GM19467 (cell line): ENCODE results near the gene FRK.

ENCODE experiments used
- ATAC-seq: cut with Tn5 transposase; IDR thresholded peaks from one replicate; pipeline ENCODE4 v1.9.1; 2021; ENCODE audit warnings: mild to moderate bottlenecking, moderate library complexity; ENCODE audit not compliant: unreplicated experiment

The FRK gene

GRCh38 chr6:116036075-116036773 lies 24.5 kb downstream of the FRK start:
- no peak for ATAC-seq

- ATAC-seq, result no peak
These were observed 25.1 kb downstream of the FRK start for GRCh38 chr6:116035616-116036015.

- no peak for ATAC-seq
These were observed 26.4 kb downstream of the FRK start for GRCh38 chr6:116034327-116034726.

DNA sequence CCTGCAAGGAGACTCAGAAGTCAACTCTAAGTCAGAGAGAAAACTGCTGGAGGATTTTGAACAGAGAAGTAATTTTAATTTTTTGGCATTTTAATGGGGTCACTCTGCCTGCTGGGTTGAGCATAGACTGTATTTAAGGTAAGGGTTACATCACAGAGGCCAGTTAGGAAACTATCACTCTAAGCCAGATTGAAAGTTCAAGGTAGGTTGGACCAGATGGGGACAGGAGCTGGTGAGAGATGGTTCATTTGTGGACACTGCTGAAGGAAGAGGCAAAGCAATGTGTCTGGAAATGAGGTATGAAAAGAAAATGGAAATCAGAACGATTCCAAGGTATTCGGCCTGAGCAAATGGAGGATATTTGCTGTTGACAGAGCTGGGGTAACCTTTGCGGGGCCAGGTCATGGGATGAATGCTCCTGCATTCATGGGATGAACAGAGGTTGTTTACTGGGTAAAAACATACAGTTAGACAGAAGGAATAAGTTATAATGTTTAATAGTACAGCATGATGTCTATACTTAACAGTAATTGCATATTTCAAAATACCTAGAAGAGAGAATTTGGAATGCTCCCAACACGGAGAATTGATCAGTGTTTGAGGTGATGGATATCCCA lies 26.9 kb downstream of the FRK start:
- ATAC-seq, result no peak

- no peak for ATAC-seq
These were observed 29.9 kb downstream of the FRK start for GRCh38 chr6:116030770-116031169.

DNA sequence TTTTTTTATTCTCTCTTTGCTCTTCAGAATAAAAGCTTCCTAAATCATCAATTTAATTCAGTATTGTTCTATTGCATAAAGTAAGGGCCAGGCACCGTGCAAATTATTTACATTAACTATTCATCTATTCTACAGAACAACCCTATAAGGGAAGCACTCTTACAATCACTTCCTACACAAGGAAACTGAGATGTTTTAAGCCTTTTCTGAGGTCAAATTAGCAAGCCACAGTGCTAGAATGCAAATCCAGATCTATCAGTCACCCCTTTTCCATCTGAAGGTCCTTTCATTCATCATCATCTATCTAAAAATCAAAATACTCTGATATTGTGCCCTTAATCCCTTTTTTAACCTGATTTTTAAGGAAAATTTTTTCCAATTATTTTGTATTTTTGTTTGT lies 31.2 kb downstream of the FRK start:
- peak; percentile 59 for ATAC-seq

DNA sequence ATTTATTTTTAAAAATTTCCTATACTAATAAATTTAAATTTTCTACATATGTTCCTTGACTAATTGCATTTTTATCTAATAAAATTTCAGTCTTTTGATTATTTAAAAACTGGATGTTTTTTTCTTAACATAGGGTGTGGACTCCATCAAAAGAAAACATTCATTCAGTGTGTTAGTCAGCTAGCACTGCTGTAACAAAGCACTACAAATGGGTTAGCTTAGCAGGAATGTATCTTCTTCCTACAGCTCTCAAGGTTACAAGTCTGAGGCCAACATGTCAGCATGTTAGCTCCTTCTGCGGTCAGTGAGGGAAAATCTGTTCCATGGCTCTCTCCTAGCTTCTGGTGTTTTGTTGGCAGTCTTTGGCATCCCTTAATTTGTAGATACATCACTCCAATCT lies 32.5 kb downstream of the FRK start:
- no peak for ATAC-seq

- ATAC-seq, result no peak
These were observed 32.9 kb downstream of the FRK start for GRCh38 chr6:116027801-116028200.

GRCh38 chr6:116025405-116025804 lies 35.3 kb downstream of the FRK start:
- ATAC-seq, result no peak

DNA sequence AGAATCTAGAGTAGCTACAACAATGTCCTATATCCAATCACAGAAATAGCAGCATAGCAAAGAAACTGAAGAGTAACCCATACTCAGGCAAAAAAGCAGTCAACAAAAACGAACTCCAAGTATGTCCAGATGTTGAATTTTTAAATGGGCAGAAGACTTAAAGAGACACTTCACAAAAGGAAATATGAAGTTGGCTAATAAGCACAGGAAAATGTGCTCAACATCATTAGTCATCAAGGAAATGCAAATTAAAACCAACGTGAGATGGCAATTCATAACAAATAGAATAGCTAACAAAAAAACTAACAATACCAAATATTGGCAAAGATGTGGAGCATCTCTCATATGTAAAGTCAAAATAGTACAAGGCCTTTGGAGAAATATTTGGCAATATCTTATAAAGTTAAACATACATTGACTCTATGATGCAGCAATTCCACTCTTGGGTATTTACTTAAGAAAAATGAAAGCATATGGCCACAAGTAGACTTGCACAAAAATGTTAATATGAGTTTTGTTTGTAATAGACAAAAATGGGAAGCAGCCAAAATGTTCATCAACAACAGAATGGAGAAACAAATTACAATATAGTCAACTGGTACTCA lies 37.7 kb downstream of the FRK start:
- no peak for ATAC-seq

DNA sequence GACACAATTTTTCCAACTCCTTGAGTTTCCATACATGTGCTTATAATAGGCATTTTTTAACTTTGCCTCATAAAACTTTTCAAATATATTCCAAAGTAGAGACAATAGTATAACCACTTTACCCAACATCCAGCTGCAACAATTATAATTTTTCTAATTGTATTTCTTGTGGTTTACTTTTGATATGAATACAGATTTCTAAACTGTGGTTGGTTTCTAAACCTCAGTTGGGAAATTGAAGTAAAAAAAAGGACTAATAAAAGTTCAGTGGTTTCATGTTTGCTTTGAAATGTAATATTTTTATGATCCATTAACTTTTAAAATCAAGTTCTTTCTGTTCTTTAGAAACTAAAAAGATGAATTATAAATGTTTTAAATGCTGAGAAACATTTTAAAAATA lies 40.0 kb downstream of the FRK start:
- ATAC-seq, result no peak

GRCh38 chr6:116019428-116019827 lies 41.3 kb downstream of the FRK start:
- peak; percentile 78 for ATAC-seq

DNA sequence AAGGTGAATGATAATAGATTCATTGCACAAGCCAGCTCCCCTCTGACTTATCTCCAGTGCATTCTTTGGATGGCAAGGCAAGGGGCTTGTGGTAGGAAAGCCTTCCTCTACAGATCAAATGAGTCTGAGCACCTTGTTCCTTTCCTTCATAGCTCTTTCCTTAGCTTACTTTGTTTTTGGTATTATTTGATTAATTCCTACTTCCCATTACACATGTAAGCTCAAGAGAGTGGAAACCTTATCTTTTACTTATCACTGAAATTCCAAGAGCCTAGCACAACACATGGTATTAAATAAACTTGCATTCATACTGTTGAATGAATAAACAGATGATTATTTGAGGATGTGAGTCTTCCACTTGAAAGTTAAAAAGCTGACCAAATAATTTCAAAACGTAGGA lies 41.7 kb downstream of the FRK start:
- no peak for ATAC-seq

DNA sequence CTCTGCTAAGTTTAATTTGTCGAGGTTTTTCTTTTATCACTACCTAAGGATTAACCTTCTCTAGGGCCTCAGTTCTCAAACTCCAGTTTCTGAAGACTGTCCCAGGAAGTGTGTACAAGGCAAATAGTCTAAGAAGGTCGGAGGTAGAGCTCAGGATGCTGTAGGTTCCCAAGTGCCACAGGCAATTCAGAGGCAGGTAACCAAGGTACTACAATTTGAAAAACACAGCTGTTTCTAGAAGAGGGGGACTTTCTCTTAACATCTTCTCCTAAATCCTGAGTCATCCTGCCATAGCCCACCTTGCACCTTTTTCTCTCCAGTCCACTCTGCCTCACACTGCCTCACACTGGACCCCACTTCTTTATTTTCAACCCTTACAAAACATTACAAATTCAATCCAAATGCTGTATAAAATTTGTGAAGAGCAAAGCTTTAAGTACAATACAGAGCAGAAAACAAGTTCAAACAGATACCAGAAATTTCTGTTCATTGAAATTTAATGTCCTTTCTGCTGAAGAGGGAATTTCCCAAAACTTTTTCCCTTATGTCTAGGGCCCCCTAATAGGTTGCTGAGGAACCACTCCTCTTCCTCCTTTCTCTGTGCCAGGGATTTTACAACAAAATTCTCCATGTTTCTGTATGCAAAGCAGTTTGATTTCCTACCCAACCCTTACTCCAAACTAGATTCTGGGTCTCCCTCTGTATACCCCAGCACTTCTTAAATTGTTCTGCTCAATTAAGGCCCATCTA lies 43.0 kb downstream of the FRK start:
- no peak for ATAC-seq

GRCh38 chr6:116016846-116017545 lies 43.7 kb downstream of the FRK start:
- peak; percentile 34 for ATAC-seq

- ATAC-seq, result no peak
These were observed 44.7 kb downstream of the FRK start for GRCh38 chr6:116015983-116016382.

DNA sequence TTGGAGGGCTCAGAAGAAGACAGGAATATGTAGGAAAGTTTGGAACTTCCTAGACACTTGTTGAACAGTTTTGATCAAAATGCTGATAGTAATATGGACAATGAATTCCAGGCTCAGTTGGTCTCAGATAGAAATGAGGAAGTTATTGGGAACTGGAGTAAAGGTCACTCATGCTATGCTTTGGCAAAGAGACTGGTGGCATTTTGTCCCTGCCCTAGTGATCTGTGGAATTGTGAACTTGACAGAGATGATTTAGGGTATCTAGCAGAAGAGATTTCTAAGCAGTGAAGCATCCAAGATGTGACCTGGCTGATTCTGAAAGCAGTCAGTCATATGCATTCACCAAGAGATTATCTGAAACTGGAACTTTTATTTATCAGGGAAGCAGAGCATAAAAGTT lies 45.1 kb downstream of the FRK start:
- ATAC-seq, result no peak

- ATAC-seq, result no peak
These were observed 47.7 kb downstream of the FRK start for GRCh38 chr6:116012951-116013350.

DNA sequence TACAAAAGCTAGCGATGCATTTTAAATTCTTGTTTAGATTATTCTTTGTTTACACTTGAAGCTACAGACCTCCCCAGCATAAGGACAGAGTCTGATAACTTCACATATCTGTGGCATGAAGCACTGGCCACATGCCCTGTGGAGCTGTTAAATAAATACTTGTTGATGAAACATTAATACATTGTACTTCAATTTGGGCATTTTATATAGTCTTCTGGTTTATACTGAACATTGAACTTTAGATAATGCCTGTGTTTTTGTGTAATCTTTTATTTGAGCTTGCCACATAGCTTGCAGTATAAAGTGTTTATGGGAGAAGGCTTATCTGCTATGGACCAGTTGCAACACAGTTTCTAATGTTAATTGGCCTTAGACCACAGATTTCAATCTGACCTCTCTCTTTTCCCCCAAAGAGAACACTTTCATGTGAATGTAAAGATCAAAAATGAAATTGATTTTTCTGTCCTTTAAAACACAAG lies 48.2 kb downstream of the FRK start:
- ATAC-seq, result no peak

GRCh38 chr6:116011520-116011919 lies 49.2 kb downstream of the FRK start:
- ATAC-seq, result peak; percentile 40

DNA sequence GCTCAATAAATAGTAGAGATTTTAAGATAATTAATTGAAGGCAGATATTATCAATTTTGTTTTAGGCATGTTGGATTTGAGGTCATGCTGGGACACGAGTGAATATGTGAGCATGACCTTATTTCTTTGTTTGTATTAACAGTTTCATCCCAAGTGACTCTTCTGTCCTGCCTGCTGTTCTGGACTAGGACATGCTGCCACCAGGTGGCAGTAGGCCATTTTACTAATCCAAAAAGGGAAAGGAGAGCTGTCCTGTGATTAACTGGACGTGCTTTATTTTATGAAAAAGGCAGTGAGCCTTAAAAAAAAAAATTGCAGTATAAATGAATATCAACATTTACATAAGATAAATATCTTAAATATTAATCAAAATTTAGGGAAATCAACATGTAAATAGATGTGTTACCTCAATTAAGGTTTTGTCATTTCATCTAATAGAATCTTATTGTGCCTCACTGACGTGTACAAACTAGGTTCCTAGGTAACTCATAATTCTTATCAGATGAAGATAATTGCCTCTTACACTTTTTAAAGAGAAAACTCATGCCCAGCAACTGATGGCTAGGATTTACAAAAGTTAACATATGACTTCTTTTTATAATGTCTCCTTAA lies 49.8 kb downstream of the FRK start:
- peak; percentile 49 for ATAC-seq
